ENCODE results near the gene SLC1A7. TPM values are rescaled to one million over a fixed set of nuclear protein-coding genes. Genes with fewer than 3 reads are reported as not detected.

Gene SLC1A7
- total and polyA plus RNA-seq, 2 of the 13 experiments (the other 11 are each of a cell fraction or from before 2014, with no cell fraction given), result 0.04 to 2.0 TPM

- ChIA-PET CTCF (ENCODE audit: low intra/inter-chr PET ratio, low total read pairs) (no interaction called here), POLR2A (no interaction called here)
- DNase-seq (ENCODE audit: low spot score) (no peak), ATAC-seq (no peak), FAIRE-seq (no peak)
- Histone ChIP-seq H3K9ac (ENCODE audit: insufficient read depth, low read depth, low read length) (no peak overlapping the region), H3K4me3 (replicated peaks in 1 of 3; ENCODE audit: insufficient read depth in 1 of 3, low read depth in 2 of 3, low read length in 3 of 3) (no peak overlapping the region), H4K20me1 (ENCODE audit: insufficient read depth, low read length) (no peaks in the 10 kb centered on the region), H3K4me1 (ENCODE audit: insufficient read depth, low read length) (peaks cover 69% of the 10 kb centered on the region), H3K79me2 (ENCODE audit: insufficient read depth, low read length) (no peaks in the 10 kb centered on the region), H3K27me3 (ENCODE audit: control insufficient read depth in 1 of 2, insufficient read depth in 2 of 2, low read length in 2 of 2) (no peaks in the 10 kb centered on the region), H3K9me3 (ENCODE audit: low read length) (no peaks in the 10 kb centered on the region), H3K4me2 (ENCODE audit: low read depth, low read length) (no peak overlapping the region), H3K36me3 (replicated peaks in 1 of 2; ENCODE audit: control insufficient read depth in 1 of 2, insufficient read depth in 2 of 2, low read length in 2 of 2) (no peaks in the 10 kb centered on the region), H3K27ac (ENCODE audit: extremely low read length, insufficient read depth, low read length) (no peak overlapping the region), H2AFZ (ENCODE audit: low read length) (no peak overlapping the region)
- 85% methylated on average over 4 of the region's 4 CpGs for WGBS (ENCODE audit: low lambda C conversion rate)
- BruUV-seq (replicated peaks), result no TSS peak
- TF ChIP-seq, protein P1, sequence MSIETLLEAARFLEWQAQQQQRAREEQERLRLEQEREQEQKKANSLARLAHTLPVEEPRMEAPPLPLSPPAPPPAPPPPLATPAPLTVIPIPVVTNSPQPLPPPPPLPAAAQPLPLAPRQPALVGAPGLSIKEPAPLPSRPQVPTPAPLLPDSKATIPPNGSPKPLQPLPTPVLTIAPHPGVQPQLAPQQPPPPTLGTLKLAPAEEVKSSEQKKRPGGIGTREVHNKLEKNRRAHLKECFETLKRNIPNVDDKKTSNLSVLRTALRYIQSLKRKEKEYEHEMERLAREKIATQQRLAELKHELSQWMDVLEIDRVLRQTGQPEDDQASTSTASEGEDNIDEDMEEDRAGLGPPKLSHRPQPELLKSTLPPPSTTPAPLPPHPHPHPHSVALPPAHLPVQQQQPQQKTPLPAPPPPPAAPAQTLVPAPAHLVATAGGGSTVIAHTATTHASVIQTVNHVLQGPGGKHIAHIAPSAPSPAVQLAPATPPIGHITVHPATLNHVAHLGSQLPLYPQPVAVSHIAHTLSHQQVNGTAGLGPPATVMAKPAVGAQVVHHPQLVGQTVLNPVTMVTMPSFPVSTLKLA (IDR thresholded peaks at IDR 0.05), result no peak
- TF ChIP-seq ZNF432 (CRISPR knock-in tag; IDR thresholded peaks at IDR 0.05; ENCODE audit: borderline replicate concordance), result no peak
- TF ChIP-seq ZNF558 (CRISPR knock-in tag; IDR thresholded peaks at IDR 0.05; ENCODE audit: borderline replicate concordance), result no peak
- no peak for TF ChIP-seq ZC3H13 (CRISPR knock-in tag; IDR thresholded peaks at IDR 0.05)
- TF ChIP-seq ZNF44 (CRISPR knock-in tag; IDR thresholded peaks at IDR 0.05), result no peak
- no peak for TF ChIP-seq KAT7 (CRISPR knock-in tag; IDR thresholded peaks at IDR 0.05; ENCODE audit: borderline replicate concordance)
- no peak for TF ChIP-seq MIER2 (CRISPR knock-in tag; IDR thresholded peaks at IDR 0.05)
- TF ChIP-seq ZBED4 (CRISPR knock-in tag; IDR thresholded peaks at IDR 0.05; ENCODE audit: borderline replicate concordance), result no peak
- TF ChIP-seq CCDC6 (CRISPR knock-in tag; IDR thresholded peaks at IDR 0.05), result no peak
- no peak for TF ChIP-seq LCORL (IDR thresholded peaks at IDR 0.05)
- no peak for TF ChIP-seq LCORL (CRISPR knock-in tag; IDR thresholded peaks at IDR 0.05)
- TF ChIP-seq ZNF180 (CRISPR knock-in tag; IDR thresholded peaks at IDR 0.05; ENCODE audit: borderline replicate concordance, low read depth), result no peak
- no peak for TF ChIP-seq ZNF12 (CRISPR knock-in tag; IDR thresholded peaks at IDR 0.05)
- TF ChIP-seq SP140L (CRISPR knock-in tag; IDR thresholded peaks at IDR 0.05; ENCODE audit: borderline replicate concordance), result no peak
- no peak for TF ChIP-seq EED (CRISPR knock-in tag; IDR thresholded peaks at IDR 0.05)
- no peak for TF ChIP-seq HOXA3 (CRISPR knock-in tag; IDR thresholded peaks at IDR 0.05)
- TF ChIP-seq ELF1 (CRISPR knock-in tag; IDR thresholded peaks at IDR 0.05), result no peak
- no peak for TF ChIP-seq SKI (IDR thresholded peaks at IDR 0.05; ENCODE audit: partially characterized antibody)
- TF ChIP-seq SUZ12 (IDR thresholded peaks at IDR 0.05; ENCODE audit: low read depth, low read length), result no peak
- no peak for TF ChIP-seq NR2F1 (CRISPR knock-in tag; IDR thresholded peaks at IDR 0.05)
- TF ChIP-seq ZFP41 (CRISPR knock-in tag; IDR thresholded peaks at IDR 0.05; ENCODE audit: borderline replicate concordance), result no peak
- in situ Hi-C loops (cut with HindIII; ENCODE audit: extremely low pct_ligation_motif_present, low pct_unique_long_range_greater_than_20kb), result loop anchor here (10.0 kb wide), 1 partner anchor 483 kb away; no protein-coding TSS in a partner anchor
- intact Hi-C loops (cut with micrococcal nuclease; ENCODE audit: unreplicated experiment), result loop anchor here (10.0 kb wide), 1 partner anchor 103 kb away; no protein-coding TSS in a partner anchor
Measured at GRCh38 chr1:53188099-53188498, 45.7 kb upstream of the SLC1A7 start.

All from HepG2 (cell line).